Right lobe of liver (tissue), 6 donors: ENCODE measurements around the gene XBP1. TPM values are rescaled to one million over a fixed set of nuclear protein-coding genes. Genes with fewer than 3 reads are reported as not detected.
A peak's percentile ranks its signal among the peaks of the same experiment; 100 is the strongest.

Experiments used
- ATAC-seq, 4 donors: fragments of 200-7000 bp; cut with Tn5 transposase; one replicate each; pipeline ENCODE4 v1.9.1; 2020; ENCODE audit warnings: mild to moderate bottlenecking in 4 of 4, moderate library complexity in 4 of 4
- DNase-seq, 3 donors: peaks; one replicate each; pipeline ENCODE4 v3.0.0-alpha.2; 2020
- H3K27ac ChIP-seq, 3 donors: fragments of 200-600 bp; one replicate each; pipeline ENCODE4 v1.8.0; 2022
- H3K27me3 ChIP-seq, 2 donors: fragments of 200-600 bp; one replicate each; pipeline ENCODE4 v1.8.0; 2022
- H3K36me3 ChIP-seq, 4 donors: fragments of 200-600 bp; sonication (generic) in 1 of 4; one replicate each; pipeline versions ENCODE4 v1.5.1 to v1.8.0; 2017 to 2022; ENCODE audit warnings: control low read depth in 1 of 4
- H3K4me1 ChIP-seq, 4 donors: fragments of 200-600 bp; sonication (generic) in 1 of 4; one replicate each; pipeline versions ENCODE4 v1.5.1 to v1.8.0; 2017 to 2022; ENCODE audit warnings: control low read depth in 1 of 4
- H3K4me3 ChIP-seq, 3 donors: fragments of 200-600 bp; one replicate each; pipeline ENCODE4 v1.8.0; 2022
- H3K9me3 ChIP-seq, 4 donors: fragments of 200-600 bp; sonication (generic) in 1 of 4; one replicate each; pipeline versions ENCODE4 v1.5.1 to v1.8.0; 2017 to 2022; ENCODE audit warnings: control low read depth in 1 of 4
- CTCF ChIP-seq, 4 donors: fragments of 200-600 bp in 3 of 4; fragments of 450-650 bp in 1 of 4; IDR thresholded peaks; one replicate each; pipeline versions ENCODE4 v1.5.1 to v1.8.0; 2016 to 2022; ENCODE audit warnings: antibody characterized with exemption in 4 of 4, mild to moderate bottlenecking in 2 of 4
- POLR2A ChIP-seq: fragments of 450-650 bp; IDR thresholded peaks from one replicate; pipeline ENCODE4 v1.6.1; 2017; ENCODE audit warnings: antibody characterized with exemption, mild to moderate bottlenecking
- WGBS: methylation state at CpG from one replicate; pipeline ENCODE4 v1.1.6; 2018; ENCODE audit warnings: low coverage, low lambda C conversion rate; ENCODE audit not compliant: insufficient coverage; ENCODE audit errors: missing lambda C conversion rate; 5-methylcytosine and 5-hydroxymethylcytosine counted together
- intact Hi-C, 2 donors: fragments of 100-400 bp; cut with DNase I; formaldehyde crosslinking; loops; one replicate each; pipeline versions ENCODE4 v1.11.2 to v1.14.1; 2022
- total RNA-seq, 6 experiments: library from RNA; depleted of rRNA in 2 of 6; stranded (reverse); fragments of >200 nt in 2 of 6; fragmentation: NEBNext Ultra II Directional in 3 of 6; extraction: Animal tissue kit (Norgen Biotek cat#: 25700) in 3 of 6; gene quantifications; one replicate each; pipeline versions ENCODE4 v1.1.0 to v1.2.4, GENCODE V29; 2016 to 2023
- donor health status: DM: no; HTN: yes; CAD: no.
- donor health status: DM: no; HTN: no; CAD: no.
- donor health status: DM: no; HTN: no; CAD: no.
- donor health status: DM: no; HTN: yes; CAD: no.
- donor health status: DM: no; HTN: yes; CAD: no.

Gene XBP1
- total RNA-seq, 6 experiments from 2014 or later = 298 to 624 (median 414) TPM

GRCh38 chr22:28791124-28791523, 9.2 kb downstream of the XBP1 start:
- ATAC-seq = no peak
- H3K4me1 ChIP-seq = peaks cover 0 to 18% (median 0%) of the 10 kb centered on the region in 4 donors
- TF ChIP-seq POLR2A (no peak), CTCF (IDR thresholded peaks at IDR 0.05) (no peak)
- DNase-seq = no peak
- H3K36me3 ChIP-seq = peaks cover 0 to 45% (median 23%) of the 10 kb centered on the region in 4 donors
- H3K4me3 ChIP-seq = no peak overlapping the region
- WGBS = 97% methylated on average over 3 of the region's 5 CpGs
- H3K27me3 ChIP-seq = no peaks in the 10 kb centered on the region
- no peak overlapping the region for H3K27ac ChIP-seq
- intact Hi-C loops = no loop called here
- H3K9me3 ChIP-seq = no peaks in the 10 kb centered on the region

GRCh38 chr22:28788601-28789000, 11.8 kb downstream of the XBP1 start:
- TF ChIP-seq POLR2A (no peak), CTCF (IDR thresholded peaks at IDR 0.05) (no peak)
- intact Hi-C loops = no loop called here
- no peak overlapping the region for H3K4me3 ChIP-seq
- peaks cover 0 to 15% (median 6%) of the 10 kb centered on the region in 4 donors for H3K4me1 ChIP-seq
- ATAC-seq (no peak), DNase-seq (no peak)
- WGBS = 76% methylated on average over 3 of the region's 3 CpGs
- H3K27ac ChIP-seq = no peak overlapping the region
- peaks cover 0 to 47% (median 17%) of the 10 kb centered on the region in 4 donors for H3K36me3 ChIP-seq
- H3K27me3 ChIP-seq = no peaks in the 10 kb centered on the region
- H3K9me3 ChIP-seq = no peaks in the 10 kb centered on the region

- H3K36me3 ChIP-seq = peaks cover 0 to 73% (median 32%) of the 10 kb centered on the region in 4 donors
- H3K27me3 ChIP-seq = no peaks in the 10 kb centered on the region
- TF ChIP-seq POLR2A = no peak
- no peak for TF ChIP-seq CTCF (IDR thresholded peaks at IDR 0.05)
- H3K4me1 ChIP-seq = peaks cover 0 to 42% (median 14%) of the 10 kb centered on the region in 4 donors
- 20% methylated on average over 4 of the region's 4 CpGs for WGBS
- DNase-seq = no peak
- H3K27ac ChIP-seq = peak overlapping the region; percentile 55 to 80 (median 69)
- ATAC-seq = peak; percentile 88 to 91 (median 90)
- no peak overlapping the region for H3K4me3 ChIP-seq
- intact Hi-C loops = no loop called here
- H3K9me3 ChIP-seq = no peaks in the 10 kb centered on the region
These were observed 16.3 kb downstream of the XBP1 start for GRCh38 chr22:28783786-28784671.

- Histone ChIP-seq H3K36me3 (peaks cover 0 to 49% (median 21%) of the 10 kb centered on the region in 4 donors), H3K4me1 (peaks cover 0 to 47% (median 14%) of the 10 kb centered on the region in 4 donors), H3K27ac (no peak overlapping the region), H3K27me3 (no peaks in the 10 kb centered on the region), H3K4me3 (no peak overlapping the region), H3K9me3 (no peaks in the 10 kb centered on the region)
- 100% methylated on average over 1 of the region's 1 CpG for WGBS
- ATAC-seq = no peak
- intact Hi-C loops = no loop called here
- TF ChIP-seq CTCF (IDR thresholded peaks at IDR 0.05) = no peak
- no peak for TF ChIP-seq POLR2A
- DNase-seq = no peak
These were observed 20.1 kb downstream of the XBP1 start for GRCh38 chr22:28780296-28780695.
